ENCODE data around the gene ARHGAP20.

Gene ARHGAP20

GRCh38 chr11:110600322-110600721 is 111.9 kb downstream of the ARHGAP20 start:
- Histone ChIP-seq H3K27ac (ENCODE audit: extremely low read depth, low read depth, low read length) (no peak overlapping the region), H3K4me3 (ENCODE audit: low read depth, low read length) (no peak overlapping the region), H3K4me1 (ENCODE audit: control insufficient read depth, insufficient read depth, low read length) (no peaks in the 10 kb centered on the region), H3K9me3 (ENCODE audit: control insufficient read depth, insufficient read depth, low read depth, low read length) (no peaks in the 10 kb centered on the region), H3K36me3 (ENCODE audit: control insufficient read depth in 2 of 2, insufficient read depth in 1 of 2, low read length in 2 of 2) (peaks cover 0 to 18% of the 10 kb centered on the region in 2 experiments; a peak in 2 of 3 replicates)
- TF ChIP-seq ZNF148 (tag by site-specific recombination; IDR thresholded peaks at IDR 0.05; ENCODE audit: borderline replicate concordance) (no peak), ZNF701 (tag by site-specific recombination; IDR thresholded peaks at IDR 0.05) (no peak), ZBTB8A (tag by site-specific recombination; IDR thresholded peaks at IDR 0.05) (no peak), SETDB1 (IDR thresholded peaks at IDR 0.05; ENCODE audit: insufficient read length, low read length) (no peak), ZNF473 (tag by site-specific recombination; IDR thresholded peaks at IDR 0.05) (no peak), ZNF23 (tag by site-specific recombination; IDR thresholded peaks at IDR 0.05; ENCODE audit: borderline replicate concordance) (no peak), ZNF133 (tag by site-specific recombination; IDR thresholded peaks at IDR 0.05) (no peak), ZNF2 (tag by site-specific recombination; IDR thresholded peaks at IDR 0.05) (no peak), GLI2 (tag by site-specific recombination; IDR thresholded peaks at IDR 0.05; ENCODE audit: borderline replicate concordance, low read depth) (no peak), HOXA7 (CRISPR knock-in tag; IDR thresholded peaks at IDR 0.05; ENCODE audit: borderline replicate concordance) (no peak), YY2 (tag by site-specific recombination; IDR thresholded peaks at IDR 0.05) (no peak), AEBP2 (tag by site-specific recombination; IDR thresholded peaks at IDR 0.05; ENCODE audit: borderline replicate concordance) (no peak), KLF7 (tag by site-specific recombination; IDR thresholded peaks at IDR 0.05; ENCODE audit: borderline replicate concordance) (no peak)
- ChIA-PET CTCF (interaction anchor here (1.0 kb wide), 1 partner anchor 9 kb away, joined by 3 read pairs; no protein-coding TSS in a partner anchor), POLR2A (no interaction called here)

DNA sequence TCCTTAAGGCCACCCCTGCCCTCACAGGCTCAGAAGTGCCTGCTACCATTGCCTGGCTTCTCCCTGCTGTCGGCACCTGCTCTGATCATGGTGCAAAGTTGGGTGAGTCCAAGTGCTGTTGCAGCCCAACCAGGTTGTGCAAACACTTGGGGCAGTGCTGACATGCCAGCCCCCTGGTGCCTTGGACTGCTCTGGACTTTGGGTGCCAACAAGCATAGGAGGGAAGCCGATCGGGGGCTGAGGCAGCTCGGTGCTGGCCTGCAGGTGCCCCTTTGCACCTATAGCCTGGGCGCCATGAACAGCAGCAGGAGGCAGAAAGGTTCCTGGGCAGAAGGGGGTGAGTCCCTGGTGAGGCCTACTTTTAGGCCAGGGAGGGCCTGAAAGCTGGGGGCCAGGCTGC is 113.0 kb downstream of the ARHGAP20 start:
- ChIA-PET POLR2A (interaction anchor here (0.6 kb wide), 1 partner anchor 33 kb away, joined by 4 read pairs; no protein-coding TSS in a partner anchor), CTCF (interaction anchor here (0.5 kb wide), 1 partner anchor 413 kb away, joined by 7 read pairs; no protein-coding TSS in a partner anchor)
- Histone ChIP-seq H3K9me3 (ENCODE audit: control insufficient read depth, insufficient read depth, low read depth, low read length) (no peaks in the 10 kb centered on the region), H3K27ac (ENCODE audit: extremely low read depth, low read depth, low read length) (no peak overlapping the region), H3K4me1 (ENCODE audit: control insufficient read depth, insufficient read depth, low read length) (no peaks in the 10 kb centered on the region), H3K36me3 (ENCODE audit: control insufficient read depth in 2 of 2, insufficient read depth in 1 of 2, low read length in 2 of 2) (peaks cover 0 to 18% of the 10 kb centered on the region in 2 experiments; a peak in 2 of 3 replicates), H3K4me3 (ENCODE audit: low read depth, low read length) (no peak overlapping the region)
- no peak for TF ChIP-seq ZNF621 (tag by site-specific recombination; IDR thresholded peaks at IDR 0.05)
- no peak for TF ChIP-seq ZNF37A (tag by site-specific recombination; IDR thresholded peaks at IDR 0.05)
- no peak for TF ChIP-seq ZNF785 (tag by site-specific recombination; IDR thresholded peaks at IDR 0.05)
- no peak for TF ChIP-seq ZNF501 (tag by site-specific recombination; IDR thresholded peaks at IDR 0.05)
- TF ChIP-seq ZNF341 (tag by site-specific recombination; IDR thresholded peaks at IDR 0.05; ENCODE audit: low read depth): no peak
- no peak for TF ChIP-seq TCF7L2 (IDR thresholded peaks at IDR 0.05; ENCODE audit: borderline replicate concordance, low read depth, low read length)
- TF ChIP-seq, protein P1, sequence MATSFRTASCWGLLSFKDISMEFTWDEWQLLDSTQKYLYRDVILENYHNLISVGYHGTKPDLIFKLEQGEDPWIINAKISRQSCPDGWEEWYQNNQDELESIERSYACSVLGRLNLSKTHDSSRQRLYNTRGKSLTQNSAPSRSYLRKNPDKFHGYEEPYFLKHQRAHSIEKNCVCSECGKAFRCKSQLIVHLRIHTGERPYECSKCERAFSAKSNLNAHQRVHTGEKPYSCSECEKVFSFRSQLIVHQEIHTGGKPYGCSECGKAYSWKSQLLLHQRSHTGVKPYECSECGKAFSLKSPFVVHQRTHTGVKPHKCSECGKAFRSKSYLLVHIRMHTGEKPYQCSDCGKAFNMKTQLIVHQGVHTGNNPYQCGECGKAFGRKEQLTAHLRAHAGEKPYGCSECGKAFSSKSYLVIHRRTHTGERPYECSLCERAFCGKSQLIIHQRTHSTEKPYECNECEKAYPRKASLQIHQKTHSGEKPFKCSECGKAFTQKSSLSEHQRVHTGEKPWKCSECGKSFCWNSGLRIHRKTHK (tag by site-specific recombination; IDR thresholded peaks at IDR 0.05): no peak
- no peak for TF ChIP-seq ZNF416 (tag by site-specific recombination; IDR thresholded peaks at IDR 0.05)
